GM12872 (cell line): ENCODE results near the gene TRAPPC14.

Source experiments
- CTCF ChIP-seq: IDR thresholded peaks from 3 replicates; pipeline ENCODE4 v1.5.1; 2011; ENCODE audit warnings: low read depth, mild to moderate bottlenecking, low read length, moderate library complexity; ENCODE audit not compliant: insufficient read depth

TRAPPC14 gene

DNA sequence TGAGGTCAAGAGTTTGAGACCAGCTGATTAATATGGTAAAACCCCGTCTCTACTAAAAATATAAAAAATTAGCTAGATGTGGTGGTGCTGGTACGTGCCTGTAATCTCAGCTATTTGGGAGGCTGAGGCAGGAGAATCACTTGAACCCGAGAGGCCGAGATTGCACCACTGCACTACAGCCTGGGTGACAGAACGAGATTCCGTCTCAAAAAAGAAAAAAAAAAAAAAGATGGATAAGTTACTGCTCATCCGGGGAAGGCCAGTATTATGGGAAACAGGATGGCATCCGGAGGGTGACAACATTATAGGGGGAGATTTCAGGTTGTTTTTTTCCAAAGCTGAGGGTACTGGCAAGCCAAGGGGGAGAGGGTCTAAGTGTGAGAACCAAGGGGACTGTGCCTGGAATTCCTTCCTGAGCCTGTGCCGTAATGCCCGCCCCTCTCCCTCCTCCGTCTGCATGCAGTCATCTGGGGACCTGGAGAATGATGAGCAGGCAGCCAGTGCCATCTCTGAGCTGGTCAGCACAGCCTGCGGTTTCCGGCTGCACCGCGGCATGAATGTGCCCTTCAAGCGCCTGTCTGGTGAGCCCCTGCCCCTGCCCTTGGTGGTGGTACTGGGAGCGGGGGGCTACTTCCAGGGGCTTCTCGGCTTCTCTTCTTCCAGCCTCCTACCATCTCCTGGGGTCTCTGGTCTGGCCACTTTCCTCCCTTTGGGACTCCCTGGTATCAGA is 5.4 kb downstream of the TRAPPC14 start:
- TF ChIP-seq CTCF, result no peak

- no peak for TF ChIP-seq CTCF
Measured at GRCh38 chr7:100152404-100152803, 6.1 kb downstream of the TRAPPC14 start.

DNA sequence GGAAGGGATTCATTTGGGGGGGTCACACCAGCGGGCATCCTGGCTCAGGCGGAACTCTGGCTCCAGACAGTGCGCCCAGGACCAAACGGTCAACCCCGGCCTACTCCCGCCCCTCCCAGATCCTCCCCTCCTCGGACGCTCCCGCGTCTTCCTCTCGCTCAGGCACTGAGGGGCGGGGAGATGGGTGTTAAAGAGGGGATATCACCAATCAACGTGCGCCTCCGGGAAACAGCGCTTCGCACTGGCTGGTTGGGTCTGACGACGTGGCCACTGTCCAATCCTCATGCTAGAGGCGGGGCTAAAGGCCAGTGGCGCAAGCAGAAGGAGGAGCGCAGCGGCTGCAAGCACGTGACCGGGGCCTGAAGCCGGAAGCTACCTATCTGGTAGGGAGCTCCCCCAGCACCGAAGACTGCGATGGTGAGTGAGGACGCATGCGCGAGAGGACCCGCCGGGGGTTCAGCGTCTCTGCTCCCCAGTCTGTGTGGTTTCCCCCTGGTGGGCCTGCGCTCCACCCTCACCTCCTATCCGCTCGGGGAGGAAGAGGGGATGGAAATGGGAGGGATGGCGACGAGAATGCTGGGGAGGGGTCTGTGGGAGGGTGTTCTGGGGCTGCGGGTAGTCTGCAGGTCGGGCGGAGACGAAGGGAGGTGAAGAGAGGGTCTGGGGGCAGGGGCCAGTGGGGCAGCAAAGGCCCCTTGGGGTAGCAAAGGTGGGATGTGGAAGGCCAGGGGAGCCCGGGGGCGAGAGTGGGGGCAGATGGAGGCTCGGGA is 9.8 kb downstream of the TRAPPC14 start, which contains the start of gene LAMTOR4:
Gene LAMTOR4 (plus strand): TSS at position 360 of the 770 bp plus-strand sequence. CDS start 55 bp downstream, at position 415.
- no peak for TF ChIP-seq CTCF

DNA sequence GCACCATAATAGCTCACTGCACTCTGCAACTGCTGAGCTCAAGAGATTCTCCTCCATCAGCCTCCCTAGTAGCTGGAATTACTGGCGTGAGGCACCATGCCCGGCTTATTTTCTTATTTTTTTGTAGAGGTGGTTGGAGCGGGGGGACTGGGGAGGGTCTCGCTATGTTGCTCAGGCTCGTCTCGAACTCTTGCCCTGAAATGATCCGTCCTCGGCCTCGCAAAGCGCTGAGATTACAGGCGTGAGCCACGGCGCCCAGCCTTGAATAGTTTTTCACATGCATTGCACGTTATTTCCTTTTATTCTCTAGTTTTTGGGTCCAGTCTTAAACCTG is 10.3 kb downstream of the TRAPPC14 start:
- TF ChIP-seq CTCF, result no peak

GRCh38 chr7:100147278-100147677 is 11.2 kb downstream of the TRAPPC14 start:
- TF ChIP-seq CTCF, result no peak

DNA sequence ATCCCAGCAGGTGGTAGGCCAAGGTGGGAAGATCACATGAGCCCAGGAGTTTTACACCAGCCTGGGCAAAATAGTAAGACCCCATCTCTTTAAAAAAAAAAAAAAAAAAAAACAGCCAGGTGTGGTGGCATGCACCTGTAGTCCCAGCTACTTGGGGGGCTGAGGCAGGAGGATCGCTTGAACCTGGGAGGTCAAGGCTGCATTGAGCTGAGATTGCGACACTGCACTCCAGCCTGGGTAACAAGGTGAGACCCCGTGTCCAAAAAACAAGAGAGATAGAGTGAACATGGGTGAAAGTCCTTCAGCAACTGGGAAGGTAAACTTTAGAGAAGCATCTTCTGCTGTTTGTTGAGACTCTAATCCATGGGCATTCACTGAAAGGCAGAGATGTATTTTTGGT is 16.1 kb downstream of the TRAPPC14 start:
- no peak for TF ChIP-seq CTCF

GRCh38 chr7:100141555-100141949 is 17.0 kb downstream of the TRAPPC14 start:
- TF ChIP-seq CTCF, result no peak
